HUES6 (cell line): ENCODE results near the gene MACROD2.
A peak's percentile ranks its signal among the peaks of the same experiment; 100 is the strongest.

ENCODE experiments used
- H3K27ac ChIP-seq: 2 replicates; pipeline ENCODE4 v1.7.0; 2013; ENCODE audit warnings: low read depth, mild to moderate bottlenecking, low read length, inconsistent platforms
- H3K27me3 ChIP-seq: 2 replicates; pipeline ENCODE4 v1.6.1; 2013; ENCODE audit warnings: low read length; ENCODE audit not compliant: control insufficient read depth, insufficient read depth
- H3K36me3 ChIP-seq: 2 replicates; pipeline ENCODE4 v1.6.1; 2013; ENCODE audit warnings: low read length; ENCODE audit not compliant: control insufficient read depth, insufficient read depth
- H3K4me1 ChIP-seq: 2 replicates; pipeline ENCODE4 v1.6.1; 2013; ENCODE audit warnings: low read length; ENCODE audit not compliant: control insufficient read depth, insufficient read depth
- H3K4me3 ChIP-seq: 2 replicates; pipeline ENCODE4 v1.5.1; 2013; ENCODE audit warnings: low read depth, low read length
- H3K9ac ChIP-seq: one replicate; pipeline ENCODE4 v1.6.1; 2013; ENCODE audit warnings: mild to moderate bottlenecking, low read length
- H3K9me3 ChIP-seq: 2 replicates; pipeline ENCODE4 v1.6.1; 2013; ENCODE audit warnings: low read depth, low read length; ENCODE audit not compliant: control insufficient read depth, insufficient read depth

Gene MACROD2

GRCh38 chr20:14896569-14896968 is 901.3 kb downstream of the MACROD2 start:
- Histone ChIP-seq H3K4me1 (no peaks in the 10 kb centered on the region), H3K27ac (no peak overlapping the region), H3K9me3 (peaks cover 2% of the 10 kb centered on the region; the same call in 1 of the 2 replicates), H3K27me3 (no peaks in the 10 kb centered on the region), H3K9ac (no peak overlapping the region), H3K4me3 (no peak overlapping the region), H3K36me3 (no peaks in the 10 kb centered on the region)

GRCh38 chr20:14897608-14898007 is 902.3 kb downstream of the MACROD2 start:
- no peaks in the 10 kb centered on the region for H3K4me1 ChIP-seq
- peaks cover 2% of the 10 kb centered on the region; the same call in 1 of the 2 replicates for H3K9me3 ChIP-seq
- no peak overlapping the region for H3K4me3 ChIP-seq
- no peaks in the 10 kb centered on the region for H3K27me3 ChIP-seq
- no peaks in the 10 kb centered on the region for H3K36me3 ChIP-seq
- no peak overlapping the region for H3K27ac ChIP-seq
- no peak overlapping the region for H3K9ac ChIP-seq

DNA sequence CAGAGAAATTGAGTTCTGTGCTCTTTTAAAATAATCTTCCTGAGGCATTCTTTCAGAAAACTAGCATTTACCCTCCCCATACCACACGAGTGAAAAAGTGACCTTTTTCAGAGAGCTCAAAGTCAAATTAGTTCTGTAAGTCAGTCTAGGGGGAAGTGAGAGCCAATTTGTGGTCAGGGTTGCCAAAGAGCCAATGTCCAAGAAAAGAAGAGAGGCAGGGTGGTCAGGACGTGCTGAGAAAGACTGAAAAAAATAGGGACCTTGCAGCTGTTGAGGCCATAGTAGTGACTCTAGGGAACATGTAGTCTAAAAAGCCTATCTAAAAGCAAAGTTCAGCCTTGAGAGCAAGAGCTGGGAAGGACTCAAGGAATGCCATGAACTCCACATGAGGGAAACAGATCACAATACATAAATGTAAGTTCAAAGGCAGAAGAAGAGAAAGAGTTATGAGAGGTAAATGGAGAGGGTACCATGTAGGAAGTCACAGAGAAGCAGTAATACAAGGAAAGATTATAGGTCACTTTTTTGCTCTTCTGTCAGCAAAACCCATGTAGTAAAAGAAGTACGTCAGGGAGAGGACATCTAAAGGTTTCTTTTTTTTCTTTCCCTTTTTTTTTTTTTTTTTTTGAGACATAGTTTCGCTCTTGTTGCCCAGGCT is 907.2 kb downstream of the MACROD2 start:
- H3K9me3 ChIP-seq = peaks cover 2% of the 10 kb centered on the region; the same call in 1 of the 2 replicates
- no peak overlapping the region for H3K4me3 ChIP-seq
- H3K9ac ChIP-seq = no peak overlapping the region
- no peaks in the 10 kb centered on the region for H3K27me3 ChIP-seq
- no peaks in the 10 kb centered on the region for H3K36me3 ChIP-seq
- H3K4me1 ChIP-seq = peaks cover 5% of the 10 kb centered on the region
- no peak overlapping the region for H3K27ac ChIP-seq

GRCh38 chr20:14906908-14907434 is 911.7 kb downstream of the MACROD2 start:
- Histone ChIP-seq H3K4me1 (peaks cover 5% of the 10 kb centered on the region), H3K27me3 (no peaks in the 10 kb centered on the region), H3K4me3 (no peak overlapping the region), H3K27ac (no peak overlapping the region), H3K9ac (no peak overlapping the region), H3K36me3 (no peaks in the 10 kb centered on the region), H3K9me3 (no peaks in the 10 kb centered on the region)

DNA sequence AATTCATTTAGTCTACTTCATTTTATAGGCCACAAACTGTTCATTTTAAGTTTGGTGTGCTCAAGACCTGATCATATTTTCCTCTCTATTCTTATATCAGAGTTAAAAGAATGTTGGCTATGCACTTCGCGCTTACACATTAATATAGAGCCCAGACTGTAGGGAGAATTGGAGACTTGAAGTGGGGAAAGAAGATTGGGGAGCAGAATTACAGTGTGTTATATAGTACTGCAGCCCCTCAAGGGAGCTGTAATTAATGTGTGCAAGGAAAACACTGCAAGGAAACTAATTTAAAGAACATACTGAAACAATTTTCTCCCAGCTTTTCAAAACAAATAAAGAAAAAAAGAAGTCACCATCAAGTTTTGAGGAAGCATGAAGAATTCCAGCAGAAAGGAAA is 914.8 kb downstream of the MACROD2 start:
- Histone ChIP-seq H3K36me3 (no peaks in the 10 kb centered on the region), H3K9me3 (no peaks in the 10 kb centered on the region), H3K4me1 (peaks cover 5% of the 10 kb centered on the region), H3K9ac (no peak overlapping the region), H3K27me3 (no peaks in the 10 kb centered on the region), H3K4me3 (no peak overlapping the region), H3K27ac (no peak overlapping the region)

- Histone ChIP-seq H3K9ac (no peak overlapping the region), H3K4me1 (peaks cover 3% of the 10 kb centered on the region), H3K9me3 (no peaks in the 10 kb centered on the region), H3K27me3 (no peaks in the 10 kb centered on the region), H3K36me3 (no peaks in the 10 kb centered on the region), H3K27ac (no peak overlapping the region), H3K4me3 (no peak overlapping the region)
Measured at GRCh38 chr20:14913896-14914620, 918.7 kb downstream of the MACROD2 start.

DNA sequence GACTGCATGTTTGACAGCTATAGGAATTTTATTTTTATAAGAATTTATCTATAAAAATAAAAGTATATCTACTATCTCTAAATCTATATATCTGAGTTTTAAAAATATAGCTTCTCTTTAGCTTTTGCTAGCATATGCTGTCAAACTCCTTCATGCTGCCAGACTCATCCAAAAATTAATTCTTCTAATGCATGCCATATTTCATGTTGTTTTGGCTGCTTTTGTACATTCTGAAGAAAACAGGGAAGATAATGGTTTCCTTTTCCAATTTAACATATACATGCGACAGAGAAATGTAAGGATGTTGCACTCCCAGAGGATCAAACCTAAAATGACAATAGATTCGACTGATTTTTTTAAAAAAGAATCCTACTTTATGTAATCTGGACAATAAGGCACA is 919.3 kb downstream of the MACROD2 start:
- Histone ChIP-seq H3K9ac (no peak overlapping the region), H3K27me3 (no peaks in the 10 kb centered on the region), H3K4me1 (peaks cover 9% of the 10 kb centered on the region), H3K4me3 (no peak overlapping the region), H3K27ac (no peak overlapping the region), H3K9me3 (no peaks in the 10 kb centered on the region), H3K36me3 (no peaks in the 10 kb centered on the region)

DNA sequence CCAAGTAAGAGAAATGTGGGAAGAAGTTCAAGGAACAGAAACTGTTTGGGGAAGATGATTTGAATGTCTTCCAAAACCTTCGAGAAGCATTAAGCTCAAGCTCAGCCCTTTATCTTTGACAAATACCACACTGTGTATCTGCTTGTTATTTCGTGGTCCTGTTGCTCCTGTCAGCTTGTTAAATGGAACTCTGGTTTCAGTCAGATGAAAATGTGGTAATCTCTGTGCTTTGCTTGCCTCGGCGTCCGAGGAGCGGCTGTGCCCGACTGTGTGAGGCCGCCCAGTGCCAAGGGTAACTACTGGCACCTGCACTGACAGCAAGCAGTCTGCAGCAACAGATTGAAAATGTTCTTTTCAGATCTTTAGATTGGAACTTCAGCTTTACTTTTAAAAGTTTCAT is 920.0 kb downstream of the MACROD2 start:
- H3K4me1 ChIP-seq = peaks cover 16% of the 10 kb centered on the region
- H3K9me3 ChIP-seq = no peaks in the 10 kb centered on the region
- H3K27ac ChIP-seq = no peak overlapping the region
- no peak overlapping the region for H3K4me3 ChIP-seq
- no peaks in the 10 kb centered on the region for H3K27me3 ChIP-seq
- H3K36me3 ChIP-seq = no peaks in the 10 kb centered on the region
- H3K9ac ChIP-seq = no peak overlapping the region

DNA sequence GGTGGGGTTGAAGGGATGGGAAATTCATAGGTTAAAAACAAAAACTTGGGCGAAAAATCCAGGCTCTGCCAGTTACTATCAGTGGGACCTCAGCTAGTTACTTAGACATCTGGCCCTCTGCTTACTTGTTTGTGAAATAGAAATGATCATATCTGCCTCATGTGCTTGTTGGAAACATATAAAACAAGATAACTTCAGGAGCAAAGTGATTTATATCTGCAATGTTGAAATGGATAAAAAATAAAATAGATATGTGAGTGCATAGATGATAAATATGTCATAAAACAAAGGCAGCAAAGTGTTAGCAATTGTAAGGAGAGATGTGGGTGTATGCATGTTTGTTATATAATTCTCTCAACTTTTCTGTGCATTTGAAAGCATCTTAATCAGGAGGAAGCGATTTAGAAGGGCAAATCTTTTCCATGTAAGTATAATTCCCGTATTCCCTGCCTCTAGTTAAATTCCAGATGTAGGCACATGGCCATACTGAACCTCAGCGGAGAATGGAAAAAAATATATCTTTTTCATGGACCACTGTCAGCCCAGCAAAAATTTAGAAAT is 921.1 kb downstream of the MACROD2 start:
- Histone ChIP-seq H3K9ac (no peak overlapping the region), H3K9me3 (no peaks in the 10 kb centered on the region), H3K36me3 (no peaks in the 10 kb centered on the region), H3K27me3 (no peaks in the 10 kb centered on the region), H3K27ac (no peak overlapping the region), H3K4me3 (no peak overlapping the region), H3K4me1 (peaks cover 18% of the 10 kb centered on the region)

GRCh38 chr20:14918281-14918680 is 923.0 kb downstream of the MACROD2 start:
- Histone ChIP-seq H3K27me3 (no peaks in the 10 kb centered on the region), H3K36me3 (no peaks in the 10 kb centered on the region), H3K9ac (no peak overlapping the region), H3K4me3 (no peak overlapping the region), H3K9me3 (no peaks in the 10 kb centered on the region), H3K4me1 (peaks cover 18% of the 10 kb centered on the region), H3K27ac (no peak overlapping the region)

DNA sequence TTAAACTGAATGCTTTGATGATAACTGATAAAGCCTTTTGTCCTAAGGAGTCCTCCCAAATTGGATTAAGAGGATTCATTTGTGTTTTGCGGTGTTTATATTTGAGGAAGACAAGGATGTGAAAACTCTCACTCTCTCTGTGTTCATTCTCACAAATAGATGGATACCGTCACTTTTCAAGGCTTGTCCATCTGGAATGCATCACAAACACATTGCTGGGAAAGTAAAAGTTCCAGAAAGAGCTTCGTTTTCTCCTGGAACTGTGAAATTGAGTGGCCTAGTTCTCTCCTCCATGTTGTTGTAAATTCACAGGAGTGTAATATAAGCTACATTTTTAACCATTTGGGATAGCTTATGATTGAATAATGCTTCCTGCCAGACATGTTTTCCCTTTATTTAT is 923.7 kb downstream of the MACROD2 start:
- peaks cover 18% of the 10 kb centered on the region for H3K4me1 ChIP-seq
- 0 out of 2 replicates have a peak overlapping the region, but pooled peaks have one; percentile 0 for H3K27ac ChIP-seq
- H3K36me3 ChIP-seq = no peaks in the 10 kb centered on the region
- no peak overlapping the region for H3K9ac ChIP-seq
- H3K27me3 ChIP-seq = no peaks in the 10 kb centered on the region
- H3K4me3 ChIP-seq = no peak overlapping the region
- H3K9me3 ChIP-seq = no peaks in the 10 kb centered on the region
